ENCODE measurements around the gene FOLR3.

FOLR3 gene

DNA sequence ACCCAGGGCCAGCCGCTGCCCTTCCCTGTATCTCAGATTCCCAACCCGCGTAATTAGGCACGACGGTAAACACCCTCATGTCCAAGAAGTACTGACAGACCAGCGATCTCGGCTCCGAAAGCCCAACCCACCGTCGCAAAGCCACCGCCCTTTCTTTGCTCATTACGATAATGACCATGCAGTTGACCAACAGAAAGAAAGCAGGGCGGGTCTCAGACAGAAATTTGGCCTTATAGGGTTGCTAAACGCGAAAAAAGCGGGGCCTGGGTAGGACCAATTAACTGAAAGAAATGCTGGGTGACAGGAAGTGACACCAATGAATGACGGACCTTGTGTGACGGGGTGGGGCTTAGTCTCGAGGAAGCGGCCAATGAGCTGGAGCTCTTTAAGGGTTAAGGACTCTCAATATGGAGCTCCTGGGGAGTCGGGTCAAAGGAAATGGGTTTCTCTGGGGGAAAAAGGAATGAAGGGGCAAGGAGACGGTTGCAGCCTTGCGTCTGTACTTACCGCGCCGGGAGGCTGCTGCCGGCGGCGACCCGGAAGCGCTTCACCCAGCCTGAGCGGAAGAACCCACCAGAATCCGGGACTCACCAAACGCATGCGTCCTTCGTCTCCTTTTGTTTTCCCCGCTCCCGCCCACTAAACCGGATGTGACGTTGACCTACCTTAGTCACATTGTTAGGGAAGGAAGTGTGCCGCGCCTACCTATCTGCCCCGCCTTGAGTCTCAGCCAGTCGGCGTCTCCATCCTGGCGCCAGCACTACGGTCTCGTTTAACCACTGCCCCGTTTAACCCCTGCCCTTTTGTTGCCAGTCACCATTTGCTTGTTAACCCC, 23.2 kb upstream of the FOLR3 start, which contains the start of gene ANAPC15 (continued):
- peak; percentile 78; the same call in 1 of the 2 replicates for TF ChIP-seq KLF7 (tag by site-specific recombination; IDR thresholded peaks at IDR 0.05; ENCODE audit: borderline replicate concordance)
- peak; percentile 76; the same call in 1 of the 2 replicates for TF ChIP-seq ZEB2 (tag by site-specific recombination; IDR thresholded peaks at IDR 0.05)
- TF ChIP-seq ZNF600 (tag by site-specific recombination; IDR thresholded peaks at IDR 0.05), result no peak
- TF ChIP-seq, protein P1, sequence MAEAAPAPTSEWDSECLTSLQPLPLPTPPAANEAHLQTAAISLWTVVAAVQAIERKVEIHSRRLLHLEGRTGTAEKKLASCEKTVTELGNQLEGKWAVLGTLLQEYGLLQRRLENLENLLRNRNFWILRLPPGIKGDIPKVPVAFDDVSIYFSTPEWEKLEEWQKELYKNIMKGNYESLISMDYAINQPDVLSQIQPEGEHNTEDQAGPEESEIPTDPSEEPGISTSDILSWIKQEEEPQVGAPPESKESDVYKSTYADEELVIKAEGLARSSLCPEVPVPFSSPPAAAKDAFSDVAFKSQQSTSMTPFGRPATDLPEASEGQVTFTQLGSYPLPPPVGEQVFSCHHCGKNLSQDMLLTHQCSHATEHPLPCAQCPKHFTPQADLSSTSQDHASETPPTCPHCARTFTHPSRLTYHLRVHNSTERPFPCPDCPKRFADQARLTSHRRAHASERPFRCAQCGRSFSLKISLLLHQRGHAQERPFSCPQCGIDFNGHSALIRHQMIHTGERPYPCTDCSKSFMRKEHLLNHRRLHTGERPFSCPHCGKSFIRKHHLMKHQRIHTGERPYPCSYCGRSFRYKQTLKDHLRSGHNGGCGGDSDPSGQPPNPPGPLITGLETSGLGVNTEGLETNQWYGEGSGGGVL (tag by site-specific recombination; IDR thresholded peaks at IDR 0.05), result no peak
- no peak for TF ChIP-seq ZFP41 (tag by site-specific recombination; IDR thresholded peaks at IDR 0.05; ENCODE audit: borderline replicate concordance)
- TF ChIP-seq, protein P2, sequence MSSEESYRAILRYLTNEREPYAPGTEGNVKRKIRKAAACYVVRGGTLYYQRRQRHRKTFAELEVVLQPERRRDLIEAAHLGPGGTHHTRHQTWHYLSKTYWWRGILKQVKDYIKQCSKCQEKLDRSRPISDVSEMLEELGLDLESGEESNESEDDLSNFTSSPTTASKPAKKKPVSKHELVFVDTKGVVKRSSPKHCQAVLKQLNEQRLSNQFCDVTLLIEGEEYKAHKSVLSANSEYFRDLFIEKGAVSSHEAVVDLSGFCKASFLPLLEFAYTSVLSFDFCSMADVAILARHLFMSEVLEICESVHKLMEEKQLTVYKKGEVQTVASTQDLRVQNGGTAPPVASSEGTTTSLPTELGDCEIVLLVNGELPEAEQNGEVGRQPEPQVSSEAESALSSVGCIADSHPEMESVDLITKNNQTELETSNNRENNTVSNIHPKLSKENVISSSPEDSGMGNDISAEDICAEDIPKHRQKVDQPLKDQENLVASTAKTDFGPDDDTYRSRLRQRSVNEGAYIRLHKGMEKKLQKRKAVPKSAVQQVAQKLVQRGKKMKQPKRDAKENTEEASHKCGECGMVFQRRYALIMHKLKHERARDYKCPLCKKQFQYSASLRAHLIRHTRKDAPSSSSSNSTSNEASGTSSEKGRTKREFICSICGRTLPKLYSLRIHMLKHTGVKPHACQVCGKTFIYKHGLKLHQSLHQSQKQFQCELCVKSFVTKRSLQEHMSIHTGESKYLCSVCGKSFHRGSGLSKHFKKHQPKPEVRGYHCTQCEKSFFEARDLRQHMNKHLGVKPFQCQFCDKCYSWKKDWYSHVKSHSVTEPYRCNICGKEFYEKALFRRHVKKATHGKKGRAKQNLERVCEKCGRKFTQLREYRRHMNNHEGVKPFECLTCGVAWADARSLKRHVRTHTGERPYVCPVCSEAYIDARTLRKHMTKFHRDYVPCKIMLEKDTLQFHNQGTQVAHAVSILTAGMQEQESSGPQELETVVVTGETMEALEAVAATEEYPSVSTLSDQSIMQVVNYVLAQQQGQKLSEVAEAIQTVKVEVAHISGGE (tag by site-specific recombination; conservative IDR thresholded peaks at IDR 0.05; ENCODE audit: low read depth), result peak; percentile 97
- TF ChIP-seq, protein P3, sequence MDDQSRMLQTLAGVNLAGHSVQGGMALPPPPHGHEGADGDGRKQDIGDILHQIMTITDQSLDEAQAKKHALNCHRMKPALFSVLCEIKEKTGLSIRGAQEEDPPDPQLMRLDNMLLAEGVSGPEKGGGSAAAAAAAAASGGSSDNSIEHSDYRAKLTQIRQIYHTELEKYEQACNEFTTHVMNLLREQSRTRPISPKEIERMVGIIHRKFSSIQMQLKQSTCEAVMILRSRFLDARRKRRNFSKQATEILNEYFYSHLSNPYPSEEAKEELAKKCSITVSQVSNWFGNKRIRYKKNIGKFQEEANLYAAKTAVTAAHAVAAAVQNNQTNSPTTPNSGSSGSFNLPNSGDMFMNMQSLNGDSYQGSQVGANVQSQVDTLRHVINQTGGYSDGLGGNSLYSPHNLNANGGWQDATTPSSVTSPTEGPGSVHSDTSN (CRISPR knock-in tag; IDR thresholded peaks at IDR 0.05), result no peak
- TF ChIP-seq TCF7L2 (IDR thresholded peaks at IDR 0.05; ENCODE audit: borderline replicate concordance, low read depth, low read length), result no peak
- TF ChIP-seq ZNF785 (tag by site-specific recombination; IDR thresholded peaks at IDR 0.05), result no peak
- TF ChIP-seq ZNF776 (tag by site-specific recombination; IDR thresholded peaks at IDR 0.05; ENCODE audit: borderline replicate concordance), result no peak
- TF ChIP-seq, protein P4, sequence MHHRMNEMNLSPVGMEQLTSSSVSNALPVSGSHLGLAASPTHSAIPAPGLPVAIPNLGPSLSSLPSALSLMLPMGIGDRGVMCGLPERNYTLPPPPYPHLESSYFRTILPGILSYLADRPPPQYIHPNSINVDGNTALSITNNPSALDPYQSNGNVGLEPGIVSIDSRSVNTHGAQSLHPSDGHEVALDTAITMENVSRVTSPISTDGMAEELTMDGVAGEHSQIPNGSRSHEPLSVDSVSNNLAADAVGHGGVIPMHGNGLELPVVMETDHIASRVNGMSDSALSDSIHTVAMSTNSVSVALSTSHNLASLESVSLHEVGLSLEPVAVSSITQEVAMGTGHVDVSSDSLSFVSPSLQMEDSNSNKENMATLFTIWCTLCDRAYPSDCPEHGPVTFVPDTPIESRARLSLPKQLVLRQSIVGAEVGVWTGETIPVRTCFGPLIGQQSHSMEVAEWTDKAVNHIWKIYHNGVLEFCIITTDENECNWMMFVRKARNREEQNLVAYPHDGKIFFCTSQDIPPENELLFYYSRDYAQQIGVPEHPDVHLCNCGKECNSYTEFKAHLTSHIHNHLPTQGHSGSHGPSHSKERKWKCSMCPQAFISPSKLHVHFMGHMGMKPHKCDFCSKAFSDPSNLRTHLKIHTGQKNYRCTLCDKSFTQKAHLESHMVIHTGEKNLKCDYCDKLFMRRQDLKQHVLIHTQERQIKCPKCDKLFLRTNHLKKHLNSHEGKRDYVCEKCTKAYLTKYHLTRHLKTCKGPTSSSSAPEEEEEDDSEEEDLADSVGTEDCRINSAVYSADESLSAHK (tag by site-specific recombination; IDR thresholded peaks at IDR 0.05), result peak; percentile 9; the same call in 1 of the 2 replicates
- TF ChIP-seq, protein P5, sequence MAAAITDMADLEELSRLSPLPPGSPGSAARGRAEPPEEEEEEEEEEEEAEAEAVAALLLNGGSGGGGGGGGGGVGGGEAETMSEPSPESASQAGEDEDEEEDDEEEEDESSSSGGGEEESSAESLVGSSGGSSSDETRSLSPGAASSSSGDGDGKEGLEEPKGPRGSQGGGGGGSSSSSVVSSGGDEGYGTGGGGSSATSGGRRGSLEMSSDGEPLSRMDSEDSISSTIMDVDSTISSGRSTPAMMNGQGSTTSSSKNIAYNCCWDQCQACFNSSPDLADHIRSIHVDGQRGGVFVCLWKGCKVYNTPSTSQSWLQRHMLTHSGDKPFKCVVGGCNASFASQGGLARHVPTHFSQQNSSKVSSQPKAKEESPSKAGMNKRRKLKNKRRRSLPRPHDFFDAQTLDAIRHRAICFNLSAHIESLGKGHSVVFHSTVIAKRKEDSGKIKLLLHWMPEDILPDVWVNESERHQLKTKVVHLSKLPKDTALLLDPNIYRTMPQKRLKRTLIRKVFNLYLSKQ (tag by site-specific recombination; IDR thresholded peaks at IDR 0.05; ENCODE audit: borderline replicate concordance), result no peak
- TF ChIP-seq ZNF157 (tag by site-specific recombination; IDR thresholded peaks at IDR 0.05), result no peak
- TF ChIP-seq ZNF621 (tag by site-specific recombination; IDR thresholded peaks at IDR 0.05), result no peak
- TF ChIP-seq, protein P6, sequence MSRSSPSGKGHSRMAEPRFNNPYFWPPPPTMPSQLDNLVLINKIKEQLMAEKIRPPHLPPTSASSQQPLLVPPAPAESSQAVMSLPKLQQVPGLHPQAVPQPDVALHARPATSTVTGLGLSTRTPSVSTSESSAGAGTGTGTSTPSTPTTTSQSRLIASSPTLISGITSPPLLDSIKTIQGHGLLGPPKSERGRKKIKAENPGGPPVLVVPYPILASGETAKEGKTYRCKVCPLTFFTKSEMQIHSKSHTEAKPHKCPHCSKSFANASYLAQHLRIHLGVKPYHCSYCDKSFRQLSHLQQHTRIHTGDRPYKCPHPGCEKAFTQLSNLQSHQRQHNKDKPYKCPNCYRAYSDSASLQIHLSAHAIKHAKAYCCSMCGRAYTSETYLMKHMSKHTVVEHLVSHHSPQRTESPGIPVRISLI (tag by site-specific recombination; IDR thresholded peaks at IDR 0.05), result 0 out of 2 replicates have a peak, but pooled peaks have one; percentile 44
- TF ChIP-seq, protein P7, sequence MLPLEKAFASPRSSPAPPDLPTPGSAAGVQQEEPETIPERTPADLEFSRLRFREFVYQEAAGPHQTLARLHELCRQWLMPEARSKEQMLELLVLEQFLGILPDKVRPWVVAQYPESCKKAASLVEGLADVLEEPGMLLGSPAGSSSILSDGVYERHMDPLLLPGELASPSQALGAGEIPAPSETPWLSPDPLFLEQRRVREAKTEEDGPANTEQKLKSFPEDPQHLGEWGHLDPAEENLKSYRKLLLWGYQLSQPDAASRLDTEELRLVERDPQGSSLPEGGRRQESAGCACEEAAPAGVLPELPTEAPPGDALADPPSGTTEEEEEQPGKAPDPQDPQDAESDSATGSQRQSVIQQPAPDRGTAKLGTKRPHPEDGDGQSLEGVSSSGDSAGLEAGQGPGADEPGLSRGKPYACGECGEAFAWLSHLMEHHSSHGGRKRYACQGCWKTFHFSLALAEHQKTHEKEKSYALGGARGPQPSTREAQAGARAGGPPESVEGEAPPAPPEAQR (tag by site-specific recombination; IDR thresholded peaks at IDR 0.05), result no peak
- TF ChIP-seq ZSCAN23 (tag by site-specific recombination; IDR thresholded peaks at IDR 0.05), result no peak
- TF ChIP-seq ZNF24 (tag by site-specific recombination; IDR thresholded peaks at IDR 0.05), result no peak
- TF ChIP-seq ZNF548 (tag by site-specific recombination; IDR thresholded peaks at IDR 0.05), result no peak
- TF ChIP-seq, protein P8, sequence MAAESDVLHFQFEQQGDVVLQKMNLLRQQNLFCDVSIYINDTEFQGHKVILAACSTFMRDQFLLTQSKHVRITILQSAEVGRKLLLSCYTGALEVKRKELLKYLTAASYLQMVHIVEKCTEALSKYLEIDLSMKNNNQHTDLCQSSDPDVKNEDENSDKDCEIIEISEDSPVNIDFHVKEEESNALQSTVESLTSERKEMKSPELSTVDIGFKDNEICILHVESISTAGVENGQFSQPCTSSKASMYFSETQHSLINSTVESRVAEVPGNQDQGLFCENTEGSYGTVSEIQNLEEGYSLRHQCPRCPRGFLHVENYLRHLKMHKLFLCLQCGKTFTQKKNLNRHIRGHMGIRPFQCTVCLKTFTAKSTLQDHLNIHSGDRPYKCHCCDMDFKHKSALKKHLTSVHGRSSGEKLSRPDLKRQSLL (tag by site-specific recombination; IDR thresholded peaks at IDR 0.05), result no peak

Data from HEK293 (cell line).